Uterus (tissue), 4 donors: ENCODE results near the gene GDPD3. TPM values are rescaled to one million over a fixed set of nuclear protein-coding genes. Genes with fewer than 3 reads are reported as not detected.
"Not testable (repeated sequence)": the region's sequence is repeated elsewhere in the genome, so short reads cannot be mapped to it uniquely, and the experiment has no call there.

Source experiments
- DNase-seq, 2 donors: peaks; one replicate each; pipeline ENCODE4 v3.0.0-alpha.2; 2019 to 2020
- H3K27ac ChIP-seq, 2 donors: fragments of 200-600 bp; sonication (generic); 1 replicate in 1 of 2; 2 replicates in 1 of 2; pipeline ENCODE4 v1.5.1; 2016 to 2018
- H3K27me3 ChIP-seq, 2 donors: fragments of 200-600 bp; sonication (generic); one replicate each; pipeline ENCODE4 v1.5.1; 2018 to 2019; ENCODE audit warnings: control low read depth in 1 of 2
- H3K36me3 ChIP-seq, 2 donors: fragments of 200-600 bp; sonication (generic); one replicate each; pipeline ENCODE4 v1.5.1; 2019; ENCODE audit warnings: control low read depth in 1 of 2
- H3K4me1 ChIP-seq, 2 donors: fragments of 200-600 bp; sonication (generic); one replicate each; pipeline ENCODE4 v1.5.1; 2018 to 2019; ENCODE audit warnings: control low read depth in 1 of 2
- H3K4me3 ChIP-seq, 2 donors: fragments of 200-600 bp; sonication (generic); 1 replicate in 1 of 2; 2 replicates in 1 of 2; pipeline ENCODE4 v1.5.1; 2018 to 2019; ENCODE audit warnings: mild to moderate bottlenecking in 1 of 2
- H3K9me3 ChIP-seq, 2 donors: fragments of 200-600 bp; sonication (generic); one replicate each; pipeline ENCODE4 v1.5.1; 2019; ENCODE audit warnings: control low read depth in 1 of 2
- POLR2A ChIP-seq, 2 donors: fragments of 450-650 bp; IDR thresholded peaks; one replicate each; pipeline ENCODE4 v1.6.1; 2016; ENCODE audit warnings: antibody characterized with exemption in 2 of 2, mild to moderate bottlenecking in 1 of 2, moderate library complexity in 1 of 2
- intact Hi-C: fragments of 100-400 bp; cut with DNase I; formaldehyde crosslinking; loops from one replicate; pipeline ENCODE4 v1.15.1; 2023; ENCODE audit warnings: low total_unique reads
- total RNA-seq, 4 donors: library from RNA; depleted of rRNA in 3 of 4; stranded (reverse); fragments of >200 nt in 3 of 4; gene quantifications; one replicate each; pipeline versions ENCODE4 v1.1.0 to v1.2.4, GENCODE V29; 2014 to 2023
- TF ChIP-seq, protein P1 (sequence below), 4 experiments: fragments of 200-600 bp in 2 of 4; fragments of 450-650 bp in 2 of 4; sonication (generic) in 2 of 4; IDR thresholded peaks; one replicate each; pipeline ENCODE4 v1.5.1; 2016 to 2019; ENCODE audit warnings: antibody characterized with exemption in 4 of 4, mild to moderate bottlenecking in 2 of 4, moderate library complexity in 1 of 4
- donor health status: DM: yes; HTN: yes; CAD: no.

The GDPD3 gene
- total RNA-seq, 4 donors from 2014 or later, result 1.4 to 16.7 (median 2.3) TPM; not detected in 1

DNA sequence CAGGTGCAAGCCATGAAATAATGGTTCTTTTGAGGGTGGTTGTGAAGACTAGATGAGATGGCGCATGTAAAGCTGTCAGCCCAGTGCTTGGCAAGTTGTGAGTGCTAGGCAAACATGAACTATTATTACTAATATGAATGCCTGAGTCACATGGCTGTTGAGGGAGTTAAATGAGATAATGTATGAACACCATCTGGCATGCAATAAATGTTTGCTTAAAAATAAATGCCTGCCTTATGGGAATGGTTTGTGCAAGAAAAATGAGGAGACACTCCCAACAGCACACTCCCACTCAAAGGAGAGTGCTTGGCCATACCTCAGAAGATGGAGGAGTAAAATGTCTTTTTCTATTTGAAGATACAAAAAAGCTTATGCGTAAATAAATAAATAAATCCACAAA is 6.1 kb upstream of the GDPD3 start:
- intact Hi-C loops, result no loop called here
- Histone ChIP-seq H3K4me1 (no peaks in the 10 kb centered on the region), H3K36me3 (no peaks in the 10 kb centered on the region), H3K9me3 (no peaks in the 10 kb centered on the region), H3K27me3 (no peaks in the 10 kb centered on the region), H3K27ac (peak overlapping the region; percentile 48 to 63), H3K4me3 (no peak overlapping the region)
- no peak for TF ChIP-seq POLR2A (IDR thresholded peaks at IDR 0.05)
- TF ChIP-seq, protein P1, sequence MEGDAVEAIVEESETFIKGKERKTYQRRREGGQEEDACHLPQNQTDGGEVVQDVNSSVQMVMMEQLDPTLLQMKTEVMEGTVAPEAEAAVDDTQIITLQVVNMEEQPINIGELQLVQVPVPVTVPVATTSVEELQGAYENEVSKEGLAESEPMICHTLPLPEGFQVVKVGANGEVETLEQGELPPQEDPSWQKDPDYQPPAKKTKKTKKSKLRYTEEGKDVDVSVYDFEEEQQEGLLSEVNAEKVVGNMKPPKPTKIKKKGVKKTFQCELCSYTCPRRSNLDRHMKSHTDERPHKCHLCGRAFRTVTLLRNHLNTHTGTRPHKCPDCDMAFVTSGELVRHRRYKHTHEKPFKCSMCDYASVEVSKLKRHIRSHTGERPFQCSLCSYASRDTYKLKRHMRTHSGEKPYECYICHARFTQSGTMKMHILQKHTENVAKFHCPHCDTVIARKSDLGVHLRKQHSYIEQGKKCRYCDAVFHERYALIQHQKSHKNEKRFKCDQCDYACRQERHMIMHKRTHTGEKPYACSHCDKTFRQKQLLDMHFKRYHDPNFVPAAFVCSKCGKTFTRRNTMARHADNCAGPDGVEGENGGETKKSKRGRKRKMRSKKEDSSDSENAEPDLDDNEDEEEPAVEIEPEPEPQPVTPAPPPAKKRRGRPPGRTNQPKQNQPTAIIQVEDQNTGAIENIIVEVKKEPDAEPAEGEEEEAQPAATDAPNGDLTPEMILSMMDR (IDR thresholded peaks at IDR 0.05), result no peak
- no peak for DNase-seq

DNA sequence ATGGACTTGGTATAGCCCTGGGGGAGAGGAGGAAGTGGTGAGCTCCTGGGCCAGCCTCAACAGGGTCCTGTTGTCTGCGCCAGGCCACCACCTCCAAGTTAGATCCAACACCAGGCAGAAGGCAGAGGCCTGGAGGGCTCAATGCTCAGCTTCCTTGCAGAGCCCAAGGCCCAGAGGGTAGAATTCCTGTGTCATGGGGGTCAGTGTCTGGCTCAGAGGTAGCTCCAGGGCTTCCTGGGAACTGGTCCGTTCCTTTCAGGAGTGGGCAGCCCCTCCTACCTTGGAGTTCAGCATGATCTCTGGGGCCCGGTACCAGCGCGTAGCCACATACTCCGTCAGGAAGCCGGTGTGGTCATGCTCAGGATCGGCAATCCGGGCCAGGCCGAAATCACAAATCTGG is 4.4 kb upstream of the GDPD3 start:
- no peak overlapping the region for H3K4me3 ChIP-seq
- H3K27me3 ChIP-seq, result no peaks in the 10 kb centered on the region
- H3K9me3 ChIP-seq, result no peaks in the 10 kb centered on the region
- no peak overlapping the region for H3K27ac ChIP-seq
- H3K4me1 ChIP-seq, result no peaks in the 10 kb centered on the region
- no peak for TF ChIP-seq POLR2A (IDR thresholded peaks at IDR 0.05)
- TF ChIP-seq, protein P1 (IDR thresholded peaks at IDR 0.05), result no peak
- DNase-seq, result no peak
- no peaks in the 10 kb centered on the region for H3K36me3 ChIP-seq
- intact Hi-C loops, result no loop called here

DNA sequence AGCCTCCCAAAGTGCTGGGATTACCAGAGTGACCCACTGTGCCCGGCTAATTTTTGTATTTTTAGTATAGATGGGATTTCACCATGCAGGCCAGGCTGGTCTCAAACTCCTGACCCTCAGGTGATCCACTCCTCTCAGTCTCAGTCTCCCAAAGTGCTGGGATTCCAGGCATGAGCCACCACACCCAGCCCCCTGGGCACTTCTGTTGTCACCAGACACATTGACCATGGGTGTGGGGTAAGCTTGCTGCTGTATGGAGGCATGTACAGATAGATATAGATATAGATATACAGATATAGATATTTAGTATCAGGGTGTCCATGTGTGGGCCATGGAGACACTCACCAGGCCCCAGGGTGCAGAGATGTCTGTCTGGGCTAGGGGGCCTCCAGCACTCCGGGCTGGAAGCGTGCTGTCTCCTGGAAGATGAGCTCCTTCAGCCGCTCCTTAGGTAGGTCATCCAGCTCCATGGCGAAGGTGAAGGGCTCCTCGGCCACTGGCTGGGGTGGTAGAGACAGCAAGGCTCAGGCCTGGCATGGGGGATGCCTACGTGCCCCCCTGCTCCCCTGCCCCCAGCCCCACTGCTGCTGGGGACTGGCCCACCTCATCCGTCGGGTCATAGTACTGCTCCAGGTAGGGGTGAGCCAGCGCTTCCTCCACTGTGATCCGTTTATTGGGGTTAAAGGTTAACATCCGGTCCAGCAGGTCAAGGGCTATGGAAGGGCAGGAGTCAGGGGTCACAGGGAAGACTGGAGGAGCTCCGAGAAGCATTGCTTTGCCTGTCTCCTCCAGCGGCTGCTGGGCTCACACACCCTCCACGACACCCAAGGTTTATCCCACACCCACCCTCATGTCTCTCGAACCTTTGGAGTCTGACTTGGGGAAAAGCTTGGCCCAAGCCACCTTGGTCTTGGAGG is 3.2 kb upstream of the GDPD3 start:
- no peaks in the 10 kb centered on the region for H3K36me3 ChIP-seq
- no peak overlapping the region for H3K27ac ChIP-seq
- TF ChIP-seq, protein P1 (IDR thresholded peaks at IDR 0.05), result no peak
- TF ChIP-seq POLR2A (IDR thresholded peaks at IDR 0.05), result no peak
- no peaks in the 10 kb centered on the region for H3K4me1 ChIP-seq
- H3K4me3 ChIP-seq, result no peak overlapping the region
- no peak for DNase-seq
- no peaks in the 10 kb centered on the region for H3K9me3 ChIP-seq
- no peaks in the 10 kb centered on the region for H3K27me3 ChIP-seq
- intact Hi-C loops, result no loop called here

DNA sequence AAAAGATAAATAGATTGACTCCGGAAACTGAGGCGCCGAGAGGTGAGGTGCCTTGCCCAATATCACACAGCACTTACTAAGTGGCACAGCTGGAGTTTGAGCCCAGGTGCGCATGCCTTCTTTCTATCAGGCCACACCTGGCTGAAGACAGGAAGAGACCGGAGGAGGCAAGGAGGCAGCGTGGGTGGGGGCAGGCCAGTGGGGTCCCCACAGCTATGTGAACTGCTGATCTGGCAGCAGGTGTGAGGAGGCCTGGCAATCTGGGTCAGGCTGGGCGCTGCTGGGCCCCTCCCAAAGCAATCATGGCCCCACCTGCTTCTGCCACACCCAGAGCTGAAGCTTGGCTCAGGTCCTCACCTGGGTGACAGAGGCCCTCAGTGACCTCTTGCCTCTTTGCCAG is 1.9 kb upstream of the GDPD3 start:
- no peak for TF ChIP-seq POLR2A (IDR thresholded peaks at IDR 0.05)
- TF ChIP-seq, protein P1 (IDR thresholded peaks at IDR 0.05), result no peak
- H3K36me3 ChIP-seq, result no peaks in the 10 kb centered on the region
- H3K4me3 ChIP-seq, result no peak overlapping the region
- no peaks in the 10 kb centered on the region for H3K9me3 ChIP-seq
- no peaks in the 10 kb centered on the region for H3K27me3 ChIP-seq
- intact Hi-C loops, result no loop called here
- H3K27ac ChIP-seq, result no peak overlapping the region
- H3K4me1 ChIP-seq, result no peaks in the 10 kb centered on the region
- DNase-seq, result no peak

DNA sequence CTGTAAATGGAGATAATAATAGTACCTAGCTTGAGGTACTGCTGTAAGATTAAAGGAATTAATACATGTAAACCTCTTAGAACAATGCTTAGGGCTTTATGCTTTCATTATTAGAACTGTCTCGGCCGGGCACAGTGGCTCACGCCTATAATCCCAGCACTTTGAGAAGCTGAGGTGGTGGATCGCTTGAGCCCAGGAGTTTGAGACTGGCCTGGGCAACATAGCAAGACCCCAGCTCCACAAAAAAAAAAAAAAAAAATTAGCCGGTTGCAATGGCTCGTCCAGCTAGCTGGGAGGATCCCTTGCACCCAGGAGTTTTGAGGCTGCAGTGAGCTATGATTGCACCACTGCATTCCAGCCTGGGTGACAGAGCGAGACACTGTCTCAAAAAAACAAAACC is 1.5 kb upstream of the GDPD3 start:
- H3K36me3 ChIP-seq, DNase-seq, H3K9me3 ChIP-seq, H3K27me3 ChIP-seq, intact Hi-C loops, H3K4me1 ChIP-seq, H3K27ac ChIP-seq, H3K4me3 ChIP-seq: not testable (repeated sequence)
